DMS114 treated with DMSO at 0.1 percent for 48 hours (cell line): Measurements from ENCODE around the gene UBA5.
"Not testable (repeated sequence)": the region's sequence is repeated elsewhere in the genome, so short reads cannot be mapped to it uniquely, and the experiment has no call there.

Source experiments
- DNase-seq: peaks from one replicate; lab custom pipeline; 2025; ENCODE audit not compliant: unreplicated experiment; lab: John Stamatoyannopoulos, UW

Gene UBA5

DNA sequence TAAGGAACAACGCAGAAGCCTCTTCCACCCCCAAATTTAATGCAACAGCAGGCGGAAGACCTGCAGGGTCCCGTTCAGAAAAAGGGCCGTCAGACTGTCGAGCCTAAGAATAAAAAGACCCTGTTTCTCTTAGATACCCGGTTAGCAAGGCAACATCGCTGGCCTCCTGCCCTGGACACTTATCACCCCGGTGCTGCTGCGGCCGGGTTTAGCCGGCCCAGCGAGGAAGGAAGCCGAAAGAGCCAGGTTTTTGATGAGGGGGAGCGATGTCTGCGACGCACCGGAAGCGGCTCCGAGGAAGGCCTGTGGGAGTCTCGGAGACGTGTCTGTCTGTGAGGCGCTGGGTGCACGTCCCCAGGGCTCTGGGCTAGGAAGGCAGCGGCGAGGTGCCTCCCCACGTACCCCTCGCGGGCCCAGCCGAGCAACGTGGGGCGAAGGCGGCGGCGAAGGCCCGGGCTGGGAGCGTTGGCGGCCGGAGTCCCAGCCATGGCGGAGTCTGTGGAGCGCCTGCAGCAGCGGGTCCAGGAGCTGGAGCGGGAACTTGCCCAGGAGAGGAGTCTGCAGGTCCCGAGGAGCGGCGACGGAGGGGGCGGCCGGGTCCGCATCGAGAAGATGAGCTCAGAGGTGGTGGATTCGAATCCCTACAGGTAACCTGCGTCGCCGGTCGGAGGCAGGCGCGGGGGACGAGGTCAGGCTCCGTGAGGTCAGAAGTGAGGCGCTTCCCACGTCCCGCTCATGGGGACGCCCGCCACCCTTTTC, at the start of gene UBA5:
Gene UBA5, plus strand, starts transcription at position 278 of the 759 bp plus-strand sequence. Its CDS starts 209 bp downstream, at position 487.
- peak; percentile 51 for DNase-seq

- not testable (repeated sequence) for DNase-seq
Observed at GRCh38 chr3:132615301-132615700, 44.8 kb upstream of the UBA5 start.

- DNase-seq: no peak
Observed at GRCh38 chr3:132615881-132616280, 44.2 kb upstream of the UBA5 start.

GRCh38 chr3:132616780-132617179, 43.3 kb upstream of the UBA5 start:
- DNase-seq: no peak

DNA sequence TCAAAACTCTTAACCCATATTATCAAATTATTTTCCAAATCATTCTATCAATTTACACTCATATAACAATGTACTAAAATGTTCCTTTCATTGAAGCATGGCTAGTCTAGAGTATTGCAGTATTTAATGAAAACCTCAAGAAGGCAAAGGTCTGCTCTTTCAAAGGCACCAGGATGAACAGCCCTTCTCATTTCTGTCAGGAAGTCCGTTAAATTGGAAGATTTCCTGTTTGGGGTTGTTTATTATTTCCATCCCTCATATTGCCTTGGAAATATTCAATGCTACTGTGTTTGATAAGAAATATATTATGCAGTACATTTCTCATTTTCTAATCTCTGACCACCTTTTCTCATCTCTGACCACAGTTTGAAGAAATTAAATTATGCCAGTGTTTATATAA, 38.0 kb upstream of the UBA5 start:
- DNase-seq: no peak

GRCh38 chr3:132622761-132623160, 37.4 kb upstream of the UBA5 start:
- DNase-seq: no peak

DNA sequence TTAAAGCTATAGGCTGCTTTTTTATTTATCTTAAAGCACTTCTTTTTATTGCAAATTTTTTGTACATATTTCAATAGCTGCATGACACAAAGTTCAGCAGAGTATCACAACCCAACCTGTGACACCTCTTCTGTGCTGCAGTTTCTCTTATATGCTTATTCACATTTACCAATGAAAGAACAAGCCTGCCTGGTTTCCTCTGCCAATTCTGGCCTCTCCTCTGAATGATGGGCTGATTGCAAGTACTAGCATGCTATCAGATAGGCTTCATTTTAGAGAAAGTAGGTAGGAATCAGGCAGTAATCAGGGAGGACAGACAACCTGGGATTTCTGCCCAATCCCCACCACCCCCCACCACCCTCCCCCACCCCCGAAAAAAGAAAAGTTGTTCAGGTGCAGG, 36.5 kb upstream of the UBA5 start:
- no peak for DNase-seq

- no peak for DNase-seq
Observed at GRCh38 chr3:132624790-132625189, 35.3 kb upstream of the UBA5 start.

- no peak for DNase-seq
Observed at GRCh38 chr3:132625613-132626012, 34.5 kb upstream of the UBA5 start.

DNA sequence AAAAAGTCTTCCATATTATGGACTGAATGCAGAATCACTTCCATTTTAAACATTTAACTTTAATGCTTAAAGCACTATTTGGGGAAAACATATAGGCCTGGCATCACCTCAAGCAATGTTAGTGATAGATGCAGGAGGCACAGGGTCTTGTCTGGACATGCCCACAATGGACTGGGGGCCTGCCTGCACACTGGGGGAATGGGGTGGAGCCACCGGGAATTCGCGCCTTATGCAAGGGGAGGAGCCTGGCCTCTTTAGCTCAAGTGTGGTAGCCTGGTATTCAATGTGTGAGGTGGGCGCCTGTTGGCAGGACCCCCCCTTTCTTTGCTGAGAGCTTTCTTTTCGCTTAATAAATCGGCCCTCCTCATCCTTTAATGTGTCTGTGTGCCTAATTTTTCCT, 33.2 kb upstream of the UBA5 start:
- DNase-seq: no peak

DNA sequence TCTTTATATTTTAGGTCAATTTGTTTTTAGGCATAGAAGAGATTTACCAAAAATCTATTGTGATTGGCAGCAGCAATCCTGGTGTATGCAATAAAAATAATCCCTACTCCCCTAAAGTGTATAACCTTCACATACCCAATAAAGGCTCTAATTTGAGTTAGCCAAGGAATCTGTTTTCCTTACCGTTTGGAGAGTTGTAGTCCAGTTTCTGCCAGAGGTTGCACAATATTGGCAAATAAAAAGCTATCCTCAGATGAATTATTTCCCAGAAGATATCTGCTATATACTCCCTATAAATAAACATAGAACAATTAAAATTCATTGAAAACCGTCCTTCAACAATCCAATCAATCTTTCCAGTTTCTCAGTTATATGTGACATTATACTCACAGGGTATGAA, 32.0 kb upstream of the UBA5 start:
- DNase-seq: no peak

DNA sequence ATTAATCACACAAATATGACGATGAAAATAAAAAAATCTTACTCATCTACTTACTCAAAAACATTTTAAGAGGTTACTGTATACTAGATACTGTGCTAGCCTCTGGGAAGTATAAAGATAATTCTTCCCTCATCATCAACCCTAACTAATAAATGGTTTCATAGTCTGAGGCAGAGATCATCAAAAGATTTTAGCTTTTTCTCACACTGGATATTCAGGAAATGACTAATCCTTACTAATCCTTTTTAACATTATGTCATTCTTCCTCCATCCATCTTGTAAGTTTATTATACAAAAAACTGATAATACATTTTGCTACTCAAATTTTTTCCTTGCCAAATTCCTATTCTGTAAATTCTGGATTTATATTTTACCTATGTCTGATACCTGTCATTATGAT, 30.2 kb upstream of the UBA5 start:
- no peak for DNase-seq

DNA sequence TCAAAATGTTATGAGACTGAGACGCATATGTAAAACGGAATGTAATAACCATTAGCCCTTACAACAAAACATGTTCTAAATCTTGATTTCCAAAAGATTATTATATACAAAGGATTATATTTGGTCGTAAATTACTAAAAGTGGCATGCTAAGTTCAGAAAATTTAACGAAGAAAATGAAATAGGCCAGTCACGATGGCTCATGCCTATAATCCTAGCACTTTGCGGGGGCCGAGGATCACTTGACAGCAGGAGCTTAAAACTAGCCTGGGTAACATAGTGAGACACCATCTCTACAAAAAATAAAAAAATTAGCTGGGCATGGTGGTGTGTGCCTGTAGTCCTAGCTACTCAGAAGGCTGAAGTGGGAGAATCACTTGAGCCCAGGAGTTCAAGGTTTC, 29.5 kb upstream of the UBA5 start:
- no peak for DNase-seq

DNA sequence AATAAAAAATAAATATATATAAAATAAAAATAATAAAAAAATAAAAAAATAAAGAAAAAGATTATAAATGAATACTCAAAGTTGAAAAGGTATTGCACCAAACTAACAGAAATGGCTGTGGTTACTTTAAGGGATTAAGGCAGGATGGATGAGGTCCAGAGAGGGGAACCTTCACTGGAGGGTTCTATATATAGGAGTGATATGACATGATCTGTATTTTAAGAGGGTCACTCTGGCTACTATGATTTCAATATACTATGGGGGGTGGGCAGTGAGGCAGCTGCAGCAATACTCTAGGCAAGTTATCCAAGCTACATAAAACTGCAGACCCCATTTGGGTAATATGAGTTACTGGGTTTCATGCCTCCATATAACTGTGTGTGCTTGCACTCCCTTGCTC, 25.1 kb upstream of the UBA5 start:
- DNase-seq: no peak

DNA sequence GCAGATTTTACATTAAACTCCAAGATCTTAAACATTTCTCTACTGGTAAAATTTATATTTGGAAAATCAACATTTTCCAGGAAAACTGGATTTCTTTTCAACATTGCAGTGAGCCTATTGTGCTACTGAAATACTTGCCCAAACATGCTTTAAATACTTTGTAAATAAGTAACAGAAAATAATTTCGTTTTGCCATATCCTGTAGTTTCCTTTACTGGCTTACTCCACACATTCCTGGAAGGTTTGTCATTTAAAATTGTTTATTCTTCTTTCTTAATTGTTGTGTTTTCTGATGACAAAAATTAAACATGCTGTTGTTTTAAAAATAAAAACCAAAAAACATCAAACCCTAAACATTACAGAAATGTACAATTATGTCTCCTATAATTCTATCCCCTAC, 22.5 kb upstream of the UBA5 start:
- DNase-seq: no peak

DNA sequence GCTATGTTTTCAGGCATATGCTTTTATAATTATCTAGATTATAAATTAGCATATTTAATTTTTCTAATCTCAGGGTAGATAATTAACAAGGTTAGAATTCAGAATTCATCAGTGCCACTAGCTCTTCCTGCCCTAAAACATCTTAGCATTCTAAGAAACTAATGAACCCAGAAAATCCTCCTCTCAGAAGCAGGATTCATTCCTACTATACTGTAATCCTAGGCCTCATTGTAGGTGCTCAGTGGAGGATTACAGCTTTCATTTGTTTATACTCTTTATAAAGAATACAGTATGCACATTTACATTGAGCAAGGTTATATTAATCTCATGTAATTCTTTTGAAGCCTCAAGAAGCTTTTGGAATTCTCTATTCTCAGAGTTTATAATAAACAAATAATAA, 21.4 kb upstream of the UBA5 start:
- DNase-seq: no peak

DNA sequence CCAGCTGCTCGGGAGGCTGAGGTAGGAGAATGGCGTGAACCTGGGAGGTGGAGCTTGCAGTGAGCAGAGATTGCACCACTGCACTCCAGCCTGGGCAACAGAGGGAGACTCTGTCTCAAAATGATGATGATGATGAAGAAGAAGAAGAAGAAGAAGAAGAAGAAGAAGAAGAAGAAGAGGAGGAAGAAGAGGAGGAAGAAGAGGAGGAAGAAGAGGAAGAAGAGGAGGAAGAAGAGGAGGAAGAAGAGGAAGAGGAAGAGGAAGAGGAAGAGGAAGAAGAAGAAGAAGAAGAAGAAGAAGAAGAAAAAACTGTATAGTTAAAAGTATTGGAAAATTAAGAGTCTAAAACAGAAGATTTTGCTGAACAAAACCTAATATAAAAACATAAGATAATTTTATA, 18.7 kb upstream of the UBA5 start:
- not testable (repeated sequence) for DNase-seq

- DNase-seq: peak; percentile 74
Observed at GRCh38 chr3:132641837-132642538, 18.1 kb upstream of the UBA5 start.

DNA sequence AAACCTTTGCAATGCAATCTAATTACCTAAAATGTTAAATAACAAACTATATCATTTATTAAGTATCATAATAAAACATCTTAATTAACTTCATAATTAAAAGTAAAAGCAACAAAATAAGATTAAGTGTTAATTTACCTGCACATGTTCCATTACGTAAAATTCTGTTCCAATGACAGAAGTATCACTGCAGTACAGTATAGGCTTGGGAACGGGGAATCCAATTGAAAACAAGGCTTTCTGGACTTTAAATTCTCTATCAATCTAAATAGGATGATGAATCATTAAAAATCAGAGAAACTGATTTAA, 17.6 kb upstream of the UBA5 start:
- no peak for DNase-seq

- DNase-seq: no peak
Observed at GRCh38 chr3:132643366-132643765, 16.8 kb upstream of the UBA5 start.

DNA sequence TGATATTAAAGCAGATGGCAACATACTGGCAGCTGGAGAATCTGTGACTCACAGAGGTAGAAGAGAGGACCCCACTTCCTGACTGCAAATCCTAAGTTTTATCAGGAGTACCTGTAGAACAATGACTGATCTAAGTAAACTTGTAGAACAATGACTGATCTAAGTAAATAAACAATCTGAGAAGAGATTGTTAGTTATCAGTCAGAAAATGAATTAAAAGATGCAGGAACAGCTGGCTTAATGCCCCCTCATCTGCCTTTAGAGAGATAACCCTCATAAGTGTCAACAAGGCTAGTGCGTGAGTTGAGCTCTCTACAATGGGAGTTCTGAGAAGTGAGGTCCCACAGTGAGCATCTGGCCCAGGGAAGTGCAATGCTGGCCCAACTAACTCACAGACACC, 15.1 kb upstream of the UBA5 start:
- no peak for DNase-seq

DNA sequence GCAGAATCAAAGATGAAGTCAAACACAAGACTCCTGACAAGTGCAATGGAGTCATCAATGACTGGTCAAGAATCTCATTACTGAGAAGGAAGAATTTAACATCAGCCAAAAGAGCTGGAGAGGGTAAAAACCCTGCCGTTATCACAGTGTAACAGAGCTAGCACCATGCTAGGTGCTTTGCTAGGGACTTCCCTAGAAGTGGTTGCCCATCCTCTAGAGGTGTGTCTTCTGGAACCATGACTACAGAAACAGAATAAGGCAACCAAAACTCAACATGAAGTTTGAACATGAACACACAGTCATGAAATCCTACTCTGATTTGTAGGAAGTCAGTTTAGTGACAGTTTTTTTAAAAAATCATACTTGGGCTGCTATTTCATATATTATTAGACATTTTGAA, 10.0 kb upstream of the UBA5 start:
- no peak for DNase-seq
